KOPT-K1 (cell line): ENCODE results near the gene SEBOX.

ENCODE experiments used
- H3K27ac ChIP-seq: fragments of 200-600 bp; sonication (generic); 2 replicates; pipeline ENCODE4 v1.5.1; 2016; ENCODE audit warnings: antibody characterized with exemption, mild to moderate bottlenecking, low read depth, low read length; ENCODE audit not compliant: poor library complexity, severe bottlenecking
- H3K36me3 ChIP-seq: fragments of 200-600 bp; sonication (generic); 2 replicates; pipeline ENCODE4 v1.5.1; 2017; ENCODE audit warnings: antibody characterized with exemption, mild to moderate bottlenecking, low read length, moderate library complexity; ENCODE audit not compliant: insufficient read depth
- H3K9me3 ChIP-seq: fragments of 200-600 bp; sonication (generic); 2 replicates; pipeline ENCODE4 v1.5.1; 2017; ENCODE audit warnings: antibody characterized with exemption, low read length, mild to moderate bottlenecking; ENCODE audit not compliant: insufficient read depth, poor library complexity, severe bottlenecking

The SEBOX gene

DNA sequence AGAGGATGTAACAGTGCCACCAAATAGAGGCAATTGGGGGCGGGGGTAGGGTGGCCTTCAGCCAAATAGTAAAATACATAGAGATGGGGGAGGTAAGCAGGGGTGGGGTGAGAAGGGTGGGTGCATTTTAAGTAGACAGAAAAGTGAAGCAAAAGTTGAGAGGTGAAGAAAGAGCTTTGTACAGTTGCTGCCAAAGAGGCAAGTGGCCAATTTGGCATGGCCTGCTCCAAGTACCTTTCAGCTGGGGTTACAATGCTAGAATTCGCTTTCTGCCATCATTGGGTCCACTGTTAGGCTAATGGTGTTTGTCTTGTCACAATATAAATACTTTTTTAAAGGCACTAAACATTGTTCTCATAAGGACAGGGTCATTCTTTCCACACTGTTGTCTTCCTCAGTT is 51.2 kb downstream of the SEBOX start:
- Histone ChIP-seq H3K36me3 (no peaks in the 10 kb centered on the region), H3K9me3 (no peaks in the 10 kb centered on the region), H3K27ac (no peak overlapping the region)
